PC-9 (cell line): Measurements from ENCODE around the gene AAK1. TPM values are rescaled to one million over a fixed set of nuclear protein-coding genes. Genes with fewer than 3 reads are reported as not detected.

Source experiments
- BruUV-seq: library from RNA; stranded (reverse); fragments of 400-500 nt; replicated peaks from 2 replicates; lab custom pipeline; 2021; lab: Mats Ljungman, UMichigan
- CTCF ChIA-PET: fragments of 300-600 bp; sonication (Branson Sonifier 250); formaldehyde crosslinking; loops from one replicate; lab custom pipeline; 2022; ENCODE audit warnings: antibody characterized with exemption; lab: Charles Lee
- POLR2A ChIA-PET: fragments of 300-600 bp; sonication (Branson Sonifier 250); formaldehyde crosslinking; loops from one replicate; lab custom pipeline; 2022; ENCODE audit warnings: antibody characterized with exemption; ENCODE audit not compliant: unreplicated experiment; lab: Charles Lee
- DNase-seq, 2 experiments: peaks; one replicate each; pipeline versions ENCODE4 v3.0.0 to v3.0.0-alpha.2; 2015 to 2022; ENCODE audit warnings: mixed read lengths in 1 of 2
- H2AFZ ChIP-seq: fragments of 200-600 bp; sonication (generic); 2 replicates; pipeline ENCODE4 v1.8.1; 2017; ENCODE audit warnings: antibody characterized with exemption
- H3F3A ChIP-seq: fragments of 200-600 bp; sonication (generic); 2 replicates; pipeline ENCODE4 v1.8.1; 2017; ENCODE audit warnings: antibody characterized with exemption, mild to moderate bottlenecking, low read depth; ENCODE audit not compliant: insufficient read depth
- H3K27ac ChIP-seq: fragments of 200-600 bp; sonication (generic); 2 replicates; pipeline ENCODE4 v1.6.1; 2016; ENCODE audit warnings: mixed run types
- H3K27me3 ChIP-seq: fragments of 200-600 bp; sonication (generic); 2 replicates; pipeline ENCODE4 v1.6.1; 2016; ENCODE audit warnings: low read depth, mixed run types; ENCODE audit not compliant: insufficient read depth
- H3K36me3 ChIP-seq: fragments of 200-600 bp; sonication (generic); 2 replicates; pipeline ENCODE4 v1.6.1; 2016; ENCODE audit warnings: low read depth, mixed run types
- H3K4me1 ChIP-seq: fragments of 200-600 bp; sonication (generic); replicated peaks from 2 replicates; pipeline ENCODE4 v1.6.1; 2016; ENCODE audit warnings: mixed run types; ENCODE audit not compliant: insufficient read depth
- H3K4me2 ChIP-seq: fragments of 200-600 bp; sonication (generic); 2 replicates; pipeline ENCODE4 v1.6.1; 2017; ENCODE audit warnings: mixed run types
- H3K4me3 ChIP-seq: fragments of 200-600 bp; sonication (generic); 2 replicates; pipeline ENCODE4 v1.6.1; 2016; ENCODE audit warnings: mixed run types
- H3K79me2 ChIP-seq: fragments of 200-600 bp; sonication (generic); 2 replicates; pipeline ENCODE4 v1.6.1; 2017; ENCODE audit warnings: low read depth, mixed run types
- H3K9me2 ChIP-seq: fragments of 200-600 bp; sonication (generic); 2 replicates; pipeline ENCODE4 v1.8.1; 2017; ENCODE audit warnings: mild to moderate bottlenecking; ENCODE audit not compliant: insufficient read depth
- H3K9me3 ChIP-seq: fragments of 200-600 bp; sonication (generic); 2 replicates; pipeline ENCODE4 v1.8.1; 2016; ENCODE audit warnings: low read depth; ENCODE audit not compliant: insufficient read depth
- H4K20me1 ChIP-seq: fragments of 200-600 bp; sonication (generic); 2 replicates; pipeline ENCODE4 v1.8.1; 2017; ENCODE audit not compliant: insufficient read depth
- CTCF ChIP-seq: fragments of 200-600 bp; sonication (generic); conservative IDR thresholded peaks from 2 replicates; pipeline ENCODE4 v1.6.1; 2017; ENCODE audit warnings: mixed run types, antibody characterized with exemption, mild to moderate bottlenecking, moderate library complexity
- EZH2 ChIP-seq: fragments of 200-600 bp; sonication (generic); IDR thresholded peaks from 2 replicates; pipeline ENCODE4 v1.8.0; 2017; ENCODE audit warnings: antibody characterized with exemption, low read depth
- intact Hi-C: fragments of 100-400 bp; cut with micrococcal nuclease; formaldehyde crosslinking; loops from one replicate; pipeline ENCODE4 v1.10.0; 2022; ENCODE audit not compliant: unreplicated experiment
- total RNA-seq: library from RNA; stranded (reverse); gene quantifications from 2 replicates; pipeline ENCODE4 v1.2.3, GENCODE V29; 2021

The AAK1 gene
- total RNA-seq, 1 experiment from 2014 or later: 66.6 TPM

GRCh38 chr2:69629921-69630608 lies 13.5 kb downstream of the AAK1 start:
- Histone ChIP-seq H3K27ac (no peak overlapping the region), H3K4me2 (no peak overlapping the region), H3K4me3 (no peak overlapping the region), H4K20me1 (no peaks in the 10 kb centered on the region; the same call in 1 of the 2 replicates), H2AFZ (no peak overlapping the region), H3F3A (0 out of 2 replicates have a peak, but pooled peaks cover 5% of the 10 kb centered on the region), H3K79me2 (peaks cover 89% of the 10 kb centered on the region), H3K9me3 (no peaks in the 10 kb centered on the region), H3K9me2 (no peaks in the 10 kb centered on the region), H3K36me3 (peaks cover 6% of the 10 kb centered on the region; the same call in 1 of the 2 replicates), H3K27me3 (no peaks in the 10 kb centered on the region), H3K4me1 (peaks cover 6% of the 10 kb centered on the region)
- DNase-seq: no peak
- no peak for TF ChIP-seq EZH2
- no peak for TF ChIP-seq CTCF
- POLR2A ChIA-PET: no interaction called here
- CTCF ChIA-PET: no interaction called here
- BruUV-seq: no TSS peak
- intact Hi-C loops: no loop called here

- H3K4me1 ChIP-seq: peaks cover 22% of the 10 kb centered on the region
- 0 out of 2 replicates have a peak, but pooled peaks cover 5% of the 10 kb centered on the region for H3F3A ChIP-seq
- TF ChIP-seq EZH2 (no peak), CTCF (no peak)
- H3K9me2 ChIP-seq: no peaks in the 10 kb centered on the region
- no peak overlapping the region for H3K4me2 ChIP-seq
- H3K9me3 ChIP-seq: no peaks in the 10 kb centered on the region
- DNase-seq: no peak
- ChIA-PET POLR2A (no interaction called here), CTCF (interaction anchor here (1.1 kb wide), 1 partner anchor 14 kb away, joined by 4 read pairs; no protein-coding TSS in a partner anchor)
- intact Hi-C loops: no loop called here
- H2AFZ ChIP-seq: no peak overlapping the region
- no peaks in the 10 kb centered on the region; the same call in 1 of the 2 replicates for H4K20me1 ChIP-seq
- no peak overlapping the region for H3K27ac ChIP-seq
- H3K4me3 ChIP-seq: no peak overlapping the region
- H3K79me2 ChIP-seq: peaks cover 89% of the 10 kb centered on the region
- 0 out of 2 replicates have a peak, but pooled peaks cover 5% of the 10 kb centered on the region for H3K36me3 ChIP-seq
- no TSS peak for BruUV-seq
- no peaks in the 10 kb centered on the region for H3K27me3 ChIP-seq
Measured at GRCh38 chr2:69628325-69629021, 15.1 kb downstream of the AAK1 start.

DNA sequence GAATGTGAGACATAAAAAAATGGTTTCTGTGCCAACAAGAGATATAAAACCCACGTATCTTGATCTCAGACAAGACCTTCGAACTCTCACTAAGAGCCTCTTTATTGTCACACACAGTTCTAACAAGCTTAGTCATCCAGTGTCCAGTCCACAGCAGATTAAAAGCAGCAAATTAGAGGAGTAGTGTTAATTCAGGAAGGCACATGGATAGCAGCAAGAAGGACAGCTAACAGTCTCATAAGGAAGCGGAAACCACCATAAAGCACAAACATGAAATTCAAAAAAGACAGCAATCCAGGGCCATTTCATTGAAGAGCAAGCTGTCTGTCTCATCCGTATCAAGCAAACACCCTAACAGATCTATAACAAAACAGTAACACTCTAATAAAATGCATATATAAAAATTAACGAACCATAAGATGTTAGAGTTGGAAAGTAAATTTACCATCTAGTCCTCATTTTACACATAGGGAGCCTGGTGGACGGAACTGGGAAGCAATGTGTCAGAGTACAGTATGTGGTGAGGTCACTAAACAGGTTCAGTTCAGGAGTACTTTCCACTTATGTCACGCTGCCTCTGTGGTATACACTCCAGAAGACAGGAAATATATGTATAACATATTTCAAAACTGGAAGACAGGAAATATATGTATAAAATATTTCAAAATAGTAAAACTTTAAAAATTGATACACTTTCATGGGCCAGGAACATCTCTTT lies 18.3 kb downstream of the AAK1 start:
- Histone ChIP-seq H3K27ac (peak overlapping the region; percentile 5; the same call in 1 of the 2 replicates), H3K4me1 (peaks cover 22% of the 10 kb centered on the region), H3K79me2 (peaks cover 92% of the 10 kb centered on the region), H3K36me3 (0 out of 2 replicates have a peak, but pooled peaks cover 11% of the 10 kb centered on the region), H3K9me2 (no peaks in the 10 kb centered on the region), H3K27me3 (no peaks in the 10 kb centered on the region), H3K4me2 (no peak overlapping the region), H4K20me1 (no peaks in the 10 kb centered on the region; the same call in 1 of the 2 replicates), H3K4me3 (no peak overlapping the region), H2AFZ (no peak overlapping the region), H3K9me3 (no peaks in the 10 kb centered on the region), H3F3A (0 out of 2 replicates have a peak, but pooled peaks cover 5% of the 10 kb centered on the region)
- no peak for TF ChIP-seq EZH2
- no peak for TF ChIP-seq CTCF
- CTCF ChIA-PET: no interaction called here
- POLR2A ChIA-PET: no interaction called here
- no peak for DNase-seq
- no TSS peak for BruUV-seq
- intact Hi-C loops: no loop called here
